GM19239 (cell line): ENCODE data around the gene SMARCAL1.
"Not testable (repeated sequence)": the region's sequence is repeated elsewhere in the genome, so short reads cannot be mapped to it uniquely, and the experiment has no call there.

ENCODE experiments used
- DNase-seq: peaks from one replicate; pipeline ENCODE4 v3.0.0; 2011; ENCODE audit warnings: low spot score; ENCODE audit not compliant: insufficient read length
- FAIRE-seq: peaks from 2 replicates; lab custom pipeline; 2011; peaks lifted over from hg19 to GRCh38; lab: Jason Lieb, UNC

Gene SMARCAL1

GRCh38 chr2:216498070-216498378, 85.7 kb downstream of the SMARCAL1 start:
- no peak for DNase-seq
- no peak for FAIRE-seq

- FAIRE-seq = peak; percentile 91
- peak; percentile 71 for DNase-seq
Measured at GRCh38 chr2:216498379-216499352, 86.4 kb downstream of the SMARCAL1 start, which contains the start of gene RPL37A. Gene RPL37A, plus strand, starts transcription at chr2:216498844. Its CDS starts 31 bp downstream, at chr2:216498875.

GRCh38 chr2:216499641-216500218, 87.4 kb downstream of the SMARCAL1 start:
- DNase-seq = no peak
- FAIRE-seq = no peak

DNA sequence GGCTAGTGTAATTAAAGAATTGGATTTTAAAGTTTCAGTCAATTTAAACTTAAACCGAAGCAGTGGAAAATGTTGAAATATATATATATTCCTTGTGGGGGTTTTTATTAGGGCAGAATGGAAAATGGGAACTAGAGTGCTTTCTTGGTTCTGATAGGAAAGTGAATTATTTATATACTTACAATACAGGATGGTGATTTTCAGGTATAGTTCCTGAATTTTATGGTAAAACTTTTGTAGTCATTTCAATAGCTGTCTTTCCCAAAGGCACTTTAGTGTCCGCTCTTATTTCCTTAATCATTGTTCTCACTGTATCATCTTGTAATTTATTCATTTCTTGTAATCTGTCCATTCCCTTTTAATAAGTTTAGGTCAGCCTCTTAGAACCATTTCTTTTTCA, 88.3 kb downstream of the SMARCAL1 start:
- DNase-seq (no peak), FAIRE-seq (no peak)

GRCh38 chr2:216501854-216502253, 89.6 kb downstream of the SMARCAL1 start:
- FAIRE-seq = no peak

DNA sequence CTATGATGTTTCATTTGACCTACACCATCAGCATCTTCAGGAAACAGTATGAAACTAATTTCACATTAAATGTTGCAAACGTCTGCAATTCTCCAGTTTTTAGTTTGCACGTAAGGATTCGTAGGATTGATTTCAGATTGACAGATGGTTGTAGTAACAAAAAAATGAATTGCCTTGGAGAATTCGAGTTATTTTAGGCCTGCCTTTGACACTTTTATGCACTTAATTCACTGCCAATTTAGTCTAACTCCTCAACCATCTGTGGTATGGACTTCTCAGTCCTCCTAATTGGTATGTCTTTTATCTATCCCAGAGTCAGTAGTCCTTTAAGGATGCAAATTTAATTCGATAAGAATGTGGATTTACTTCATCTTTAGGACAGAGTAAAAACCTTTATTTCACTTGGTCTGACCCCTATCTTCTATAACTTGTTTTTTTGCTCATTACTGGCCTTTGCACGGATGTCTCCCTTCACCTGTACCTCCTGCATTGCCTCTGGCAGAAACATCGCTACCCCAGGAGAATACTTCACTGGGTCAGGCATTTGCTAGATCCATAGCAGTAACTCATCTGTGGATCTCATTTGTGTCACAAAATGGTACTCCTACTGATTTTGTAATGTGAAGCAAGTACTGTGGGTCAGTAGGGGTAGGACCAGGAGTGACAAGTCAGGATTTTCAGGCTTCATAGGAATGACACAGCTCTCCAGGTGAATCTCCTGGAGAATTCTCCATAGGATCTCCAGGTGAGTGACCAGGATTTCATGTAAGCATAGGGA, 90.3 kb downstream of the SMARCAL1 start:
- DNase-seq (no peak), FAIRE-seq (no peak)

More at GRCh38 chr2:216501854-216502253, 89.6 kb downstream of the SMARCAL1 start:
- no peak for DNase-seq

DNA sequence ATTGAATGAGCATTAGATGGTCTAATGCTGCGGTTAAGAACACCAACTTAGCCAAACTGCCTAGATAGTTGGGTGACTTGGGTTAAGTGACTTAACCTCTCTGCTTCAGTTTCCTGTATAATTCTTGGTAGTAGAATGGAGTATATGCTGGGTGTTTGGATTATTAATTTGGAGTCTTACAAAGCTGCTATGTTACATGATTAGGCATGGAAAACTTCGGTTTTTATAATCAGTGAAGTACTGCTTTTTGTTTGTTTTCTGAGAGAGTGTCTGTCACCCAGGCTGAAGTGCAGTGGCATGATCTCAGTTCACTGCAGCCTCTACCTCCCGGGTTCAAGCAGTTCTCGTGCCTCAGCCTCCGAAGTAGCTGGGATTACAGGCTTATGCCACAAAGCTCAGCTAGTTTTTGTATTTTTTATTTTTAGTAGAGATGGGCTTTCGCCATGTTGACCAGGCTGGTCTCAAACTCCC, 90.9 kb downstream of the SMARCAL1 start:
- DNase-seq = no peak
- no peak for FAIRE-seq

DNA sequence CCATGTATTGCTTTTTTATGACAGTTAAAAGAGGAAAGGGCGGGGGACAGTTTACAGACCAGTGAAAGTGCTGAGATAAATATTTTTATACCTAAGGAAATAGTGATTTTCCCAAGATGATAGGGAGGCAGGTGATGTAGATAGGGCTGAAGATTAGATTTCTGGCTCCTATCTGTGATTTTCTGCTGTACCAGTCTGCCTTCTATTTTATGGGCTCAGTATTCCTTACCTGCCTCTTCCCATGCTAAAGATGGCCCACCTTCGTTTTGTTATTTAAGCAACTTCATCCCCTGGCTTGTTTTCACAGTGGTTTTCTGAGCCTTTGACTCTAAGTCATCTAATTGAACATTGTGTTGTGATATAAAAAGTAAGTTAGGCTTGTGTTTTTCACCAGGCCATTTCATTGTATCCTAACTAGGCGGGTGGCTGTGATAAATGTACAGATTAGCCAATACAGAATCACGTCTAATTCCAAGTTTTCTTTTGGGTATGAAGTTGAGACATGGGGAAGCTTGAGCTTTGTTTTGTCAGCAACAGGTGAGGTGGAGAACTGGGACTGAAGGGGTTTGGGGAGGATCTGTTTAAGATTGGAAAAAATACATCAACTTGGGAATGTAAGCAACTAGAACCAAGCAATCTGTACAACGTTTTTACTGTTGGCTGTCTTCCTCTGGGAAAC, 91.6 kb downstream of the SMARCAL1 start:
- FAIRE-seq = no peak
- DNase-seq = no peak

DNA sequence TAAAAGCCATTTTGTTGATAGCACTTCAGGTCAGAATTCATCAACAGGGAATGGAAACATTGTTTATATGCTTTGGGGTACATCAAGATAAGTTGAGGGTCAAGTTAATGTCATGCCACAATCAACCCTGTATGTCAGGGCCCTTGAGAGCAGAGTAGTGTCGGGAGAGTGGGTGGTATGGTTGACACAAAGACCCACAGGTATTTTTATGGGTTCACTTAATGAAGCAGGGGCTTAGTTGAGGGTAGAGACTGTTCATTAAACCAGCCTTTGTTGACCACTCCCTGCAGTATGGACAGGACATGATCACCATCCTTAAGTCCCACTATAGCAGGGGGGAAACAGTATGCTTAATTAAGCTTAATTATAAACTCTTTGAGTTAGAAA, 92.1 kb downstream of the SMARCAL1 start:
- no peak for FAIRE-seq
- no peak for DNase-seq

DNA sequence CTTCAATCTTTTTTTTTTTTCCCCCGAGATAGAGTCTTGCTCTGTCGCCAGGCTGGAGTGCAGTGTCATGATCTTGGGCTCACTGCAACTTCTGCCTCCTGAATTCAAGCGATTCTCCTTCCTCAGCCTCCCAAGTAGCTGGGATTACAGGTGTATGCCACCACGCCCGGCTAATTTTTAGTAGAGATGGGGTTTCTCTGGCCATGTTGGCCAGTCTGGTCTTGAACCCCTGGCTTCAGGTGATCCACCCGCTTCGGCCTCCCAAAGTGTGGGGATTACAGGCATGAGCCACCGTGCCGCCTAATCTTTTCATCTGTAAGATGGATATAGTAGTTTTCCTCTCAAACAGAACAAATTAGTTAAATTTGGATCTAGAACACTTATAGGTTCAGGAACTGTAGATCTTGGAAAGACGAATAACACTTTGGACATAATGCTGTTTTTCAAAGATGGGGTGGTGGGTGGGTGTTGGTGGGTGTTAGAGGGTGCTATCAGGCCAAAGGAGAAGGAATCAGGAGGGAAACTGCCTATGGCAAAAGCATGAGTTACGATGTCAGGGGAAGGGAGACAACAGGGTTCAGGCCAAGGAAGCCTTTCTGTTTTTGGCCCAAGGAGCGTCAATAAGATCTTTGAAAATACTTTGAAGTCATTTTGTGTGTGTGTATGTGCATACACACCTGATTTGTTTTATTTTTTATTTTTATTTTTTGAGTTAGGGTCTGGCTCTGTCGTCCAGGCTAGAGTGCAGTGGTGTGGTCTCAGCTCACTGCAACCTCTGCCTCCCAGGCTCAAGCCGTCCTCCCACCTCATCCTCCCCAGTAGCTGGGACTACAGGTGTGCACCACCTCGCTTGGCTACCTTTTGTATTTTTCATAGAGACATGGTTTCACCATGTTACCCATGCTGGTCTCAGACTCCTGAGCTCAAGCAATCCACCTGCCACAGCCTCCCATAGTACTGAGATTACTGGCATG, 93.1 kb downstream of the SMARCAL1 start:
- FAIRE-seq (no peak), DNase-seq (no peak)

DNA sequence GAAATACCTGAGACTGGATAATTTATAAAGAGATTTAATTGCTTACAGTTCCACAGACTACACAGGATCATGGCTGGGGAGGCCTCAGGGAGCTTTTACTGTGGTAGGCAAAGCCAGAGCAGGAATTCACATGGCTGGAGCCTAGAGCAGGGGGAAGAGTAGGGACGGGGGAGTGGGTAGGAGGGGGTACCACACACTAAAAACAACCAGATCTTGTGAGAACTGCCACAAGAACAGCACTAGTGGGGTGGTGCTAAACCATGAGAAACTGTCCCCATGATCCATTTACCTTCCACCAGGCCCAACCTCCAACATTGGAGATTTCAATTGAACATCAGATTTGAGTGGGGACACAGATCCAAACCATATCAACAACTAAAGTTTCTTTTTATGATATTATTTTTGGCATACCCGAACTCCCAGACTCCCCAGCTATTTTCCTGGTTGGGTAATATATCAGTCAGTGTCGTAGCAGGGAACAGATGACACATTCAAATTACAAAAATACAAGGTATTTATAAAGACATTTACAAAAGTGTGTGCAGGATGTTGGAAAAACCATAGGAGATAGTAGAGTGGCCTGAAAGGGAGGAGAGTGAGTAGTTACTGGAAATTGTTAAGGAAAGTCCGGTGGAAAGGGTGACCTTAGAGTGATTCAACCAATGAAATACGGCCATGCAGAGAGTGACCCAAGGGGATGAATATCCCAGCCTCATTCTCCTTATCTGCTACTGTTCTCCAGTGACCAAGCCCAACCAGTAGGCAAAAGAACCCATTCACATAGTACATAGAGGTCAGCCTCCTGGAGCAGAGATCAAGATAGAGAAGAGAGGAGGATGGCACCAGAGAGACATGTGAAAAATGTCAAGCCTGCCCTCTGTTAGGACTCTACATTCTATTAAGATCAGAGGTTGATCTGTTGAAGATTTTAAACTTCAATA, 95.2 kb downstream of the SMARCAL1 start:
- no peak for FAIRE-seq
- DNase-seq = no peak

GRCh38 chr2:216508229-216508628, 95.9 kb downstream of the SMARCAL1 start:
- no peak for FAIRE-seq
- DNase-seq = no peak

- no peak for DNase-seq
- FAIRE-seq = no peak
Measured at GRCh38 chr2:216516730-216517350, 104.6 kb downstream of the SMARCAL1 start.

GRCh38 chr2:216517447-216518225, 105.4 kb downstream of the SMARCAL1 start:
- FAIRE-seq = no peak
- no peak for DNase-seq

DNA sequence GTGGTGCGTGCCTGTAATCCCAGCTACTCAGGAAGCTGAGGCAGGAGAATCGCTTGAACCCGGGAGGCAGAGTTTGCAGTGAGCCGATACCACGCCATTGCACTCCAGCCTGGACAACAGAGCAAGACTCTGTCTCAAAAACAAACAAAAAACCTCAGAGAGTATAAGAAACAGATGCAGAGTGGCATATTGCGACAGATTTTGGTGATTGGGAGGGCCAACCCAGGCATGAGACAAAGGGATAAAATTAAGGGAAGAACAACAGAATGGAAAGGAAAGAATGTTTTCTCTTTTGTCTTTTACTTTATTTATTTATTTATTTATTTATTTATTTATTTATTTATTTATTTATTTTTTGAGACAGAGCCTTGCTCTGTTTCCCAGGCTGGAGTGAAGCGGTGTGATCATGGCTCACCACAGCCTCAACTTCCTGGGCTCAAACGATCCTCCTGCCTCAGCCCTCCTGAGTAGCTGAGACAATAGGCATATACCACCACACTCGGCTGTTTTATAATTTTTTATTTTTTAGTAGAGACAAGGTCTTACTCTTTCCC, 106.4 kb downstream of the SMARCAL1 start:
- not testable (repeated sequence) for FAIRE-seq, DNase-seq

GRCh38 chr2:216519154-216519762, 107.0 kb downstream of the SMARCAL1 start:
- FAIRE-seq = peak; percentile 76
- peak; percentile 28 for DNase-seq
